ENCODE data around the gene HOXA5. TPM values are rescaled to one million over a fixed set of nuclear protein-coding genes. Genes with fewer than 3 reads are reported as not detected.

HOXA5 gene
- total RNA-seq, 1 experiment from 2014 or later: not detected

DNA sequence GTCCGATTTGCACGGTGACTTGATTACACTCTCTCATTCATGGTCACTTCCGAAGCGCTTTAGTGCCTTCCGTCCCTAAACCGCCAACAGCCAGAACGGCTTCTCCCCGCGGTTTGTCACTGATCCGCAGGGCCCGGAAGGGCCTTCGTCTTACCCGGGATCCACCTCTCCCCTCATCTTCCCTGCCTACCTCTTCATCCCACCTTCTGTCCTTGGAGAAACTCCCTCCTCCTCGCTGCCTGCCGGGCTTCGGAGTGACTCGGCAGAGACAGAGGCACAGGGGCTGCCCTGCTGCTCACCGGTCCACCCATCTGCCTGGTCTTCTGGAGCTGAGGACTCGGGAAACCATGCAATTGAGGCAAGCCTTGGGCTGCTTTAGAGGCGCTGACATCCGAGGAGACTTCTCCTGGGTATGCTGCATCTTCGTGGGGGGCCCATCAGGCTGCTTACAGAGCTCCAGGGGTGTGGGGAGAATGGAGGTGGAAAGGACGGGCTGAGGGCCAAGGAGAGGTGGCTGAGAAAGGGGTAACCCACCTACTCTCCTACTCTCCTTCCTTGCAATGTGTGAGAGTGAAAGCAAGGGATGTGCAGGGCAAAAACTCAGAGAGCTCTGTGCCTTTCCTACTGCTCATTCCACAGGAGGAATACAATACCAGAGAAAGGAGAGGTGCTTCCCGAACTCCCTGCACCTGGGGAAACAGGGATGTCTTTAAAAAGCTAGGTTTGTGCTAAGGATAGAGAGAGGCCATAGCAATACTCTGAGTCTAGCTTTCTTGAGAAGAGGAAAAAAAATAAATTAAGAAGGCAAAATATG is 42.6 kb upstream of the HOXA5 start:
- Histone ChIP-seq H3K9ac (ENCODE audit: extremely low read depth, insufficient read length, low read length) (no peak overlapping the region), H3K18ac (ENCODE audit: insufficient read length, low read depth, low read length) (no peak overlapping the region), H3K79me2 (ENCODE audit: insufficient read depth, low read length) (no peaks in the 10 kb centered on the region), H4K91ac (ENCODE audit: insufficient read length, low read depth, low read length) (no peak overlapping the region), H2BK20ac (ENCODE audit: low read depth, low read length, poor library complexity, severe bottlenecking) (no peak overlapping the region), H3K14ac (ENCODE audit: insufficient read depth, low read length) (no peak overlapping the region), H3K27me3 (ENCODE audit: insufficient read depth, low read length) (peaks cover 97% of the 10 kb centered on the region), H4K5ac (ENCODE audit: insufficient read length, low read depth, low read length) (no peak overlapping the region), H3K56ac (ENCODE audit: insufficient read length, low read depth, low read length) (no peak overlapping the region), H3T11ph (ENCODE audit: low read length) (no peak overlapping the region), H3K4ac (ENCODE audit: low read depth, low read length) (no peak overlapping the region), H3K4me1 (ENCODE audit: insufficient read depth, low read length) (no peaks in the 10 kb centered on the region), H3K23me2 (ENCODE audit: insufficient read length, low read depth, low read length, poor library complexity, severe bottlenecking) (no peaks in the 10 kb centered on the region), H4K20me1 (ENCODE audit: control insufficient read depth, insufficient read depth, insufficient read length) (no peaks in the 10 kb centered on the region), H3K79me1 (ENCODE audit: insufficient read depth, low read depth, low read length, poor library complexity, severe bottlenecking) (no peaks in the 10 kb centered on the region), H2BK12ac (ENCODE audit: insufficient read length, low read depth, low read length) (no peak overlapping the region), H2AFZ (ENCODE audit: low read length) (no peak overlapping the region), H3K23ac (ENCODE audit: insufficient read length, low read depth, low read length) (no peak overlapping the region), H3K9me3 (ENCODE audit: control insufficient read depth, low read depth, low read length) (no peaks in the 10 kb centered on the region), H3K27ac (ENCODE audit: insufficient read length, low read depth, low read length) (no peak overlapping the region), H3K4me2 (ENCODE audit: insufficient read depth, insufficient read length, low read length) (no peak overlapping the region), H2BK120ac (ENCODE audit: low read depth, low read length, poor library complexity, severe bottlenecking) (no peak overlapping the region), H2BK5ac (ENCODE audit: insufficient read length, low read length) (no peak overlapping the region), H2AK5ac (ENCODE audit: insufficient read length, low read length) (no peak overlapping the region), H4K8ac (replicated peaks; ENCODE audit: insufficient read length, low read depth, low read length) (no peak overlapping the region), H2BK15ac (ENCODE audit: low read depth, low read length) (no peak overlapping the region)
- peaks cover 0 to 18% of the 10 kb centered on the region in 2 experiments; a peak in 3 of 5 replicates for H3K9me3 Mint-ChIP-seq
- H3K4me3 Mint-ChIP-seq: peak overlapping the region in 1 of 2 experiments; percentile 65; a peak in 3 of 5 replicates
- H3K36me3 Mint-ChIP-seq (ENCODE audit: insufficient read depth in 1 of 3, low read depth in 3 of 3): peaks cover 0 to 2% (median 0%) of the 10 kb centered on the region in 3 experiments; a peak in 3 of 7 replicates
- H3K4me1 Mint-ChIP-seq: peaks cover 17 to 44% of the 10 kb centered on the region in 2 experiments
- WGBS (ENCODE audit: extremely low coverage, insufficient read length, low lambda C conversion rate): no CpG with 5 or more reads among the region's 24 CpGs
- TF ChIP-seq, protein P1, sequence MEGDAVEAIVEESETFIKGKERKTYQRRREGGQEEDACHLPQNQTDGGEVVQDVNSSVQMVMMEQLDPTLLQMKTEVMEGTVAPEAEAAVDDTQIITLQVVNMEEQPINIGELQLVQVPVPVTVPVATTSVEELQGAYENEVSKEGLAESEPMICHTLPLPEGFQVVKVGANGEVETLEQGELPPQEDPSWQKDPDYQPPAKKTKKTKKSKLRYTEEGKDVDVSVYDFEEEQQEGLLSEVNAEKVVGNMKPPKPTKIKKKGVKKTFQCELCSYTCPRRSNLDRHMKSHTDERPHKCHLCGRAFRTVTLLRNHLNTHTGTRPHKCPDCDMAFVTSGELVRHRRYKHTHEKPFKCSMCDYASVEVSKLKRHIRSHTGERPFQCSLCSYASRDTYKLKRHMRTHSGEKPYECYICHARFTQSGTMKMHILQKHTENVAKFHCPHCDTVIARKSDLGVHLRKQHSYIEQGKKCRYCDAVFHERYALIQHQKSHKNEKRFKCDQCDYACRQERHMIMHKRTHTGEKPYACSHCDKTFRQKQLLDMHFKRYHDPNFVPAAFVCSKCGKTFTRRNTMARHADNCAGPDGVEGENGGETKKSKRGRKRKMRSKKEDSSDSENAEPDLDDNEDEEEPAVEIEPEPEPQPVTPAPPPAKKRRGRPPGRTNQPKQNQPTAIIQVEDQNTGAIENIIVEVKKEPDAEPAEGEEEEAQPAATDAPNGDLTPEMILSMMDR (conservative IDR thresholded peaks at IDR 0.05): no peak
- H3K27me3 Mint-ChIP-seq (ENCODE audit: low read depth): peaks cover 100% of the 10 kb centered on the region
- DNase-seq: peak; percentile 35
- H3K27ac Mint-ChIP-seq: peak overlapping the region in 1 of 3 experiments; percentile 32; a peak in 2 of 7 replicates

Measured in H9 (cell line).